ENCODE measurements around the gene PSORS1C1.

DNA sequence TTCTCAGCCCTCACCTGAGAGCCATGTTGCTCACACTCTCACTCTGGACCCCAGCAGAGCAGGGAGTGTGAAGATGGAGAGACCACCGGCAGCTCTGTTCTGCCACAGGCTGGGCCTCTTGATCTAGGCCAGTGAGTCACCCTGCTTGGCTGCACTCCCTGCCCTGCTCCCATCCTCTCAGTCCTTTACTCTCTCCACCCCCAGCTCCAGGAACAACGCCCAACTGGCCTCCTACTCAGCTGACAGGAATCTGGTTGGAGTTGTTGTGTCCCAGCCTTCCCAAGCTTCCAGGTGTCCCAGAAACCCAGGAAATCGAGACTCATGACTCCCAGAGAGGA lies at the start of gene PSORS1C1:
- TF ChIP-seq, protein P1, sequence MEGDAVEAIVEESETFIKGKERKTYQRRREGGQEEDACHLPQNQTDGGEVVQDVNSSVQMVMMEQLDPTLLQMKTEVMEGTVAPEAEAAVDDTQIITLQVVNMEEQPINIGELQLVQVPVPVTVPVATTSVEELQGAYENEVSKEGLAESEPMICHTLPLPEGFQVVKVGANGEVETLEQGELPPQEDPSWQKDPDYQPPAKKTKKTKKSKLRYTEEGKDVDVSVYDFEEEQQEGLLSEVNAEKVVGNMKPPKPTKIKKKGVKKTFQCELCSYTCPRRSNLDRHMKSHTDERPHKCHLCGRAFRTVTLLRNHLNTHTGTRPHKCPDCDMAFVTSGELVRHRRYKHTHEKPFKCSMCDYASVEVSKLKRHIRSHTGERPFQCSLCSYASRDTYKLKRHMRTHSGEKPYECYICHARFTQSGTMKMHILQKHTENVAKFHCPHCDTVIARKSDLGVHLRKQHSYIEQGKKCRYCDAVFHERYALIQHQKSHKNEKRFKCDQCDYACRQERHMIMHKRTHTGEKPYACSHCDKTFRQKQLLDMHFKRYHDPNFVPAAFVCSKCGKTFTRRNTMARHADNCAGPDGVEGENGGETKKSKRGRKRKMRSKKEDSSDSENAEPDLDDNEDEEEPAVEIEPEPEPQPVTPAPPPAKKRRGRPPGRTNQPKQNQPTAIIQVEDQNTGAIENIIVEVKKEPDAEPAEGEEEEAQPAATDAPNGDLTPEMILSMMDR (IDR thresholded peaks at IDR 0.05) = no peak
- TF ChIP-seq POLR2A (IDR thresholded peaks at IDR 0.05) = peak; percentile 23 to 66

Measured in Peyer's patch (tissue), 4 donors.